Loucy (cell line): ENCODE measurements around the gene GLB1L.

Experiments
- H2AFZ ChIP-seq: fragments of 200-600 bp; sonication (generic); 2 replicates; pipeline ENCODE4 v1.6.0; 2016; ENCODE audit warnings: antibody characterized with exemption, mild to moderate bottlenecking, low read length, moderate library complexity
- H3F3A ChIP-seq: fragments of 200-600 bp; 2 replicates; pipeline ENCODE4 v1.6.0; 2016; ENCODE audit warnings: antibody characterized with exemption, low read depth, mild to moderate bottlenecking
- H3K27me3 ChIP-seq: fragments of 200-600 bp; sonication (generic); 2 replicates; pipeline ENCODE4 v1.6.1; 2014; ENCODE audit warnings: low read length, mild to moderate bottlenecking; ENCODE audit not compliant: insufficient read depth, poor library complexity, severe bottlenecking
- H3K36me3 ChIP-seq: fragments of 200-600 bp; sonication (generic); 2 replicates; pipeline ENCODE4 v1.6.1; 2016; ENCODE audit warnings: low read length; ENCODE audit not compliant: insufficient read depth
- H3K4me1 ChIP-seq: fragments of 200-600 bp; sonication (generic); 2 replicates; pipeline ENCODE4 v1.5.1; 2014; ENCODE audit warnings: low read length, mild to moderate bottlenecking; ENCODE audit not compliant: insufficient read depth, poor library complexity, severe bottlenecking
- H3K4me2 ChIP-seq: fragments of 200-600 bp; sonication (generic); 2 replicates; pipeline ENCODE4 v1.6.0; 2014; ENCODE audit warnings: antibody characterized with exemption, low read length, low read depth, mild to moderate bottlenecking; ENCODE audit not compliant: poor library complexity, severe bottlenecking
- H3K4me3 ChIP-seq: fragments of 200-600 bp; sonication (generic); 2 replicates; pipeline ENCODE4 v1.5.1; 2014; ENCODE audit warnings: low read length, mild to moderate bottlenecking, mixed read lengths; ENCODE audit not compliant: poor library complexity, severe bottlenecking
- H3K79me2 ChIP-seq: fragments of 200-600 bp; sonication (generic); 2 replicates; pipeline ENCODE4 v1.6.1; 2014; ENCODE audit warnings: low read length; ENCODE audit not compliant: insufficient read depth
- H3K9ac ChIP-seq: fragments of 200-600 bp; sonication (generic); 2 replicates; pipeline ENCODE4 v1.6.0; 2014; ENCODE audit warnings: mild to moderate bottlenecking, low read depth, low read length, moderate library complexity; ENCODE audit not compliant: poor library complexity, severe bottlenecking
- H3K9me2 ChIP-seq: fragments of 200-600 bp; sonication (generic); replicated peaks from 2 replicates; pipeline ENCODE4 v1.6.1; 2016; ENCODE audit warnings: low read depth, low read length, mixed read lengths
- H3K9me3 ChIP-seq: fragments of 200-600 bp; sonication (generic); 2 replicates; pipeline ENCODE4 v1.6.1; 2014; ENCODE audit warnings: mild to moderate bottlenecking, antibody characterized with exemption, low read length, low read depth; ENCODE audit not compliant: insufficient read depth
- H4K20me1 ChIP-seq: fragments of 200-600 bp; sonication (generic); 2 replicates; pipeline ENCODE4 v1.6.0; 2014; ENCODE audit warnings: antibody characterized with exemption, low read length, mild to moderate bottlenecking; ENCODE audit not compliant: insufficient read depth, poor library complexity, severe bottlenecking
- EZH2phosphoT487 ChIP-seq: fragments of 200-600 bp; IDR thresholded peaks from 2 replicates; pipeline ENCODE4 v1.6.1; 2018; ENCODE audit warnings: antibody characterized with exemption, mild to moderate bottlenecking, moderate library complexity, borderline replicate concordance
- TF ChIP-seq, protein P1 (sequence below): fragments of 200-600 bp; sonication (generic); conservative IDR thresholded peaks from 2 replicates; pipeline ENCODE4 v1.5.1; 2014; ENCODE audit warnings: mild to moderate bottlenecking, antibody characterized with exemption, low read length

The GLB1L gene

DNA sequence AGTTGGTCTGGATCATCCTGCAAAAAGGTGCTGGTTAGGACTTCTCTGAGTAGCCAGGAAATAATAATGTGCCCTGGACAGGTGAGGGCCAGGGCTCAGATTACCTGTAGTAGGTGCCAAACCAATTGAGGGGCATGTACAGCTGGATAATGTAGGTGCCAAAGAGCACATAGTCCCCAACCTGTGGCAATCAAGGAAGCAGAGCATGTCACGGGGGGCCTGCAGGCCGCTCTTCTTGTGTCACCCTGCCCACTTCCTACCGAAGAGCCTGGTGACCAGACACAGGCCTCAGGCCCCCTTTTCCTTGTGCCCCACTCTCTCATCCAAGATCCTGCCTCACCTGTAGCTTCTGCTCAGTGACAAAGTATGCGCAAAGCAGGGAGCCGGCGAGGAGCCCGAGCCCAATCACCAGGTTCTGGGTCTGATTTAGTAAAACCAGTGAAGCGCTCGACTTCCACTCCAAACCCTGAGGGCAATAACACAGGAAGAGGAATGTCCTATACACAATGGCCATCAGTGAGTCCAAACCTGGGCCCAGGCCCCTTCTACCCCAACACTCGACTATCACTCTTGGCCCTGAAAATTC lies 31.7 kb downstream of the GLB1L start:
- no peaks in the 10 kb centered on the region for H3K36me3 ChIP-seq
- H3F3A ChIP-seq, result no peaks in the 10 kb centered on the region
- no peak overlapping the region for H3K9ac ChIP-seq
- H3K27me3 ChIP-seq, result no peaks in the 10 kb centered on the region
- no peak overlapping the region for H3K4me2 ChIP-seq
- no peak overlapping the region for H3K4me3 ChIP-seq
- no peaks in the 10 kb centered on the region for H3K79me2 ChIP-seq
- H2AFZ ChIP-seq, result no peak overlapping the region
- no peaks in the 10 kb centered on the region for H3K9me2 ChIP-seq
- no peaks in the 10 kb centered on the region for H4K20me1 ChIP-seq
- no peak for TF ChIP-seq EZH2phosphoT487
- TF ChIP-seq, protein P1, sequence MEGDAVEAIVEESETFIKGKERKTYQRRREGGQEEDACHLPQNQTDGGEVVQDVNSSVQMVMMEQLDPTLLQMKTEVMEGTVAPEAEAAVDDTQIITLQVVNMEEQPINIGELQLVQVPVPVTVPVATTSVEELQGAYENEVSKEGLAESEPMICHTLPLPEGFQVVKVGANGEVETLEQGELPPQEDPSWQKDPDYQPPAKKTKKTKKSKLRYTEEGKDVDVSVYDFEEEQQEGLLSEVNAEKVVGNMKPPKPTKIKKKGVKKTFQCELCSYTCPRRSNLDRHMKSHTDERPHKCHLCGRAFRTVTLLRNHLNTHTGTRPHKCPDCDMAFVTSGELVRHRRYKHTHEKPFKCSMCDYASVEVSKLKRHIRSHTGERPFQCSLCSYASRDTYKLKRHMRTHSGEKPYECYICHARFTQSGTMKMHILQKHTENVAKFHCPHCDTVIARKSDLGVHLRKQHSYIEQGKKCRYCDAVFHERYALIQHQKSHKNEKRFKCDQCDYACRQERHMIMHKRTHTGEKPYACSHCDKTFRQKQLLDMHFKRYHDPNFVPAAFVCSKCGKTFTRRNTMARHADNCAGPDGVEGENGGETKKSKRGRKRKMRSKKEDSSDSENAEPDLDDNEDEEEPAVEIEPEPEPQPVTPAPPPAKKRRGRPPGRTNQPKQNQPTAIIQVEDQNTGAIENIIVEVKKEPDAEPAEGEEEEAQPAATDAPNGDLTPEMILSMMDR, result no peak
- H3K9me3 ChIP-seq, result no peaks in the 10 kb centered on the region
- peaks cover 10% of the 10 kb centered on the region for H3K4me1 ChIP-seq

DNA sequence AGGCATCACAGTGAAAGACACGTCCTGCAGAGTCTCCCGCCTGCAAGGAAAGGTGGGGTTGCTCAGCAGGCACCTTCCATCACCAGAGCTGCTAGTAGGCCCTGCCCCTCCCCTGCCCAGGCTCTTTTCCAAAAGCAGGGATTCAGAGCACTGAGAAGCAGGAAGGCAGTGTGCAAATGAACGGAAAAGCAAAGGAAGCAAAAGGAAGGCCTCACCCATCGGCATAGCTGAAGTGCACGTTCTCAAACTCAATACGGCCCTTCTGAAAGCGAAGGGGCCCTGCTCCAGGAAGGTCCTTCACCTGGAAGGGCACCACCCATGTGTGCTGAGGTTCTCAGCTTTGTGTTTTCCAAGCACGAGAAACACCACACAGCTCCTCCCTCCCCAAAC lies 32.2 kb downstream of the GLB1L start:
- Histone ChIP-seq H3K27me3 (no peaks in the 10 kb centered on the region), H3K79me2 (no peaks in the 10 kb centered on the region), H2AFZ (no peak overlapping the region), H3K4me1 (peaks cover 9% of the 10 kb centered on the region), H3K9me2 (no peaks in the 10 kb centered on the region), H3K9me3 (no peaks in the 10 kb centered on the region), H3K36me3 (no peaks in the 10 kb centered on the region), H3K9ac (no peak overlapping the region), H4K20me1 (no peaks in the 10 kb centered on the region), H3F3A (no peaks in the 10 kb centered on the region), H3K4me3 (no peak overlapping the region), H3K4me2 (no peak overlapping the region)
- TF ChIP-seq, protein P1, result no peak
- TF ChIP-seq EZH2phosphoT487, result no peak

DNA sequence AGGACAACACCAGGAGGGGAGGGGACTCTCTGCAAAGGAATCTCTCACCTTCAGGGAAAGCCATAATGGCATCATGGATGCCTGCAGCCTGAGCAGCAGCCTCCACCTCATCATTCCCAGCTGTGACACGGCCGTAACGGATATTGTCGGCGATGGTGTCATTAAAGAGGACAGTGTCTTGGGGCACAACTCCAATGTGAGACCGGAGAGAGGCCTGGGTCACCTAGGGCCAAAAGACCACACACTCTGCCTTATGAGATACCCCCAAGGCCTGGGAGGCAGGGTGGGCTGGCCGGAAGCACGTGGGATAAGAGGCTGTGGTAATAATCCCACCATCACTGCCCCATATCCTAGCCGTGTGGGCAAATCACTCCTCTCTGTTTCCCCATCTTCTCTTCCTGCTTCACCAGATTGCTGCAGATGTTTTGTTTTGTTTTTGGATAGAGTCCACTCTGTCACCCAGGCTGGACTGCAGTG lies 34.3 kb downstream of the GLB1L start:
- no peaks in the 10 kb centered on the region for H3K27me3 ChIP-seq
- no peak overlapping the region for H3K4me3 ChIP-seq
- H4K20me1 ChIP-seq, result peaks cover 4% of the 10 kb centered on the region
- no peaks in the 10 kb centered on the region for H3K36me3 ChIP-seq
- H3K4me2 ChIP-seq, result no peak overlapping the region
- peaks cover 16% of the 10 kb centered on the region for H3K4me1 ChIP-seq
- H3K9me3 ChIP-seq, result no peaks in the 10 kb centered on the region
- H3K9ac ChIP-seq, result no peak overlapping the region
- TF ChIP-seq, protein P1, result no peak
- no peak for TF ChIP-seq EZH2phosphoT487
- peaks cover 9% of the 10 kb centered on the region; the same call in 1 of the 2 replicates for H3K79me2 ChIP-seq
- H3F3A ChIP-seq, result 0 out of 2 replicates have a peak, but pooled peaks cover 5% of the 10 kb centered on the region
- H2AFZ ChIP-seq, result no peak overlapping the region
- H3K9me2 ChIP-seq, result no peaks in the 10 kb centered on the region
